GM21737 (cell line): ENCODE results near the gene IGSF9B.

Experiments used
- ATAC-seq: cut with Tn5 transposase; IDR thresholded peaks from one replicate; pipeline ENCODE4 v1.9.1; 2021; ENCODE audit warnings: mild to moderate bottlenecking, moderate library complexity; ENCODE audit not compliant: unreplicated experiment

Gene IGSF9B

GRCh38 chr11:133867456-133867855 lies 89.3 kb downstream of the IGSF9B start:
- no peak for ATAC-seq

GRCh38 chr11:133865466-133865865 lies 91.3 kb downstream of the IGSF9B start:
- no peak for ATAC-seq

- no peak for ATAC-seq
These were observed 92.0 kb downstream of the IGSF9B start for GRCh38 chr11:133864756-133865155.

- no peak for ATAC-seq
These were observed 96.6 kb downstream of the IGSF9B start for GRCh38 chr11:133860151-133860550.
